Neuronal stem cell (in vitro differentiated cells): Measurements from ENCODE around the gene PLAU.
"Not testable (repeated sequence)": the region's sequence is repeated elsewhere in the genome, so short reads cannot be mapped to it uniquely, and the experiment has no call there.

Source experiments
- DNase-seq: peaks from one replicate; pipeline ENCODE4 v3.0.0-alpha.2; 2013; ENCODE audit warnings: low spot score
- H2AFZ ChIP-seq: one replicate; pipeline ENCODE4 v1.6.1; 2013; ENCODE audit warnings: mild to moderate bottlenecking, low read length, inconsistent platforms
- H2AK5ac ChIP-seq: 2 replicates; pipeline ENCODE4 v1.6.1; 2013; ENCODE audit warnings: low read depth, mild to moderate bottlenecking, inconsistent platforms, low read length, moderate library complexity, mixed read lengths
- H2BK120ac ChIP-seq: 2 replicates; pipeline ENCODE4 v1.6.1; 2013; ENCODE audit warnings: low read depth, mild to moderate bottlenecking, inconsistent platforms, low read length, moderate library complexity, mixed read lengths
- H2BK12ac ChIP-seq: one replicate; pipeline ENCODE4 v1.6.1; 2013; ENCODE audit warnings: low read length, inconsistent platforms
- H2BK15ac ChIP-seq: 2 replicates; pipeline ENCODE4 v1.6.1; 2013; ENCODE audit warnings: mild to moderate bottlenecking, low read length, inconsistent platforms, mixed read lengths
- H2BK5ac ChIP-seq: one replicate; pipeline ENCODE4 v1.6.1; 2013; ENCODE audit warnings: inconsistent platforms, mild to moderate bottlenecking, low read length, moderate library complexity
- H3K14ac ChIP-seq: one replicate; pipeline ENCODE4 v1.6.1; 2013; ENCODE audit warnings: low read length, inconsistent platforms
- H3K18ac ChIP-seq: 2 replicates; pipeline ENCODE4 v1.6.1; 2013; ENCODE audit warnings: low read length, inconsistent platforms
- H3K23ac ChIP-seq: 2 replicates; pipeline ENCODE4 v1.6.1; 2013; ENCODE audit warnings: low read depth, mild to moderate bottlenecking, mixed read lengths, low read length, inconsistent platforms; ENCODE audit not compliant: poor library complexity
- H3K27ac ChIP-seq: replicated peaks from 3 replicates; pipeline ENCODE4 v1.5.1; 2013; ENCODE audit warnings: low read length, inconsistent platforms
- H3K27me3 ChIP-seq, 3 experiments: 2 replicates each; pipeline ENCODE4 v1.6.1; 2013; ENCODE audit warnings: low read length in 3 of 3, mild to moderate bottlenecking in 2 of 3, inconsistent platforms in 1 of 3, low read depth in 1 of 3, mixed read lengths in 1 of 3, moderate library complexity in 1 of 3; ENCODE audit not compliant: control insufficient read depth in 3 of 3, insufficient read depth in 3 of 3
- H3K36me3 ChIP-seq, 2 donors: replicated peaks in 1 of 2; 2 replicates each; pipeline ENCODE4 v1.6.1; 2013; ENCODE audit warnings: low read length in 2 of 2; ENCODE audit not compliant: control insufficient read depth in 2 of 2, insufficient read depth in 2 of 2
- H3K4ac ChIP-seq: 2 replicates; pipeline ENCODE4 v1.6.1; 2013; ENCODE audit warnings: inconsistent platforms, mild to moderate bottlenecking, low read length, moderate library complexity
- H3K4me1 ChIP-seq, 2 donors: 1 replicate in 1 of 2; 2 replicates in 1 of 2; pipeline ENCODE4 v1.6.1; 2013; ENCODE audit warnings: low read length in 2 of 2, low read depth in 1 of 2; ENCODE audit not compliant: control insufficient read depth in 2 of 2, insufficient read depth in 1 of 2
- H3K4me2 ChIP-seq: one replicate; pipeline ENCODE4 v1.6.1; 2013; ENCODE audit warnings: mild to moderate bottlenecking, low read length, inconsistent platforms; ENCODE audit not compliant: insufficient read depth, poor library complexity, severe bottlenecking
- H3K4me3 ChIP-seq, 2 donors: 2 replicates each; pipeline ENCODE4 v1.5.1; 2013; ENCODE audit warnings: low read length in 2 of 2, mild to moderate bottlenecking in 2 of 2, inconsistent platforms in 1 of 2, moderate library complexity in 1 of 2
- H3K79me1 ChIP-seq: one replicate; pipeline ENCODE4 v1.6.1; 2013; ENCODE audit warnings: low read depth, mild to moderate bottlenecking, inconsistent platforms, low read length, moderate library complexity
- H3K9ac ChIP-seq: one replicate; pipeline ENCODE4 v1.6.1; 2013; ENCODE audit warnings: mild to moderate bottlenecking, low read depth, low read length, inconsistent platforms; ENCODE audit not compliant: poor library complexity
- H3K9me3 ChIP-seq, 2 donors: replicated peaks in 1 of 2; 2 replicates each; pipeline versions ENCODE3 to v1.6.1; 2013; ENCODE audit warnings: low read length in 2 of 2, mild to moderate bottlenecking in 2 of 2, inconsistent platforms in 1 of 2, low read depth in 1 of 2, mixed read lengths in 1 of 2, moderate library complexity in 1 of 2; ENCODE audit not compliant: control insufficient read depth in 2 of 2, insufficient read depth in 1 of 2
- H4K8ac ChIP-seq: one replicate; pipeline ENCODE4 v1.6.1; 2013; ENCODE audit warnings: low read depth, mild to moderate bottlenecking, inconsistent platforms, low read length, moderate library complexity
- H4K91ac ChIP-seq: one replicate; pipeline ENCODE4 v1.6.1; 2013; ENCODE audit warnings: low read length, low read depth, mild to moderate bottlenecking, inconsistent platforms; ENCODE audit not compliant: poor library complexity
- WGBS, 2 donors: extraction: QIAGEN DNeasy Blood & Tissue Kit; methylation state at CpG; one replicate each; pipeline ENCODE4 v1.1.7; 2013; ENCODE audit warnings: missing lambda C conversion rate in 2 of 2, mixed read lengths in 1 of 2; ENCODE audit not compliant: insufficient read length in 2 of 2, insufficient replicate concordance in 1 of 2; ENCODE audit errors: extremely low coverage in 2 of 2; 5-methylcytosine and 5-hydroxymethylcytosine counted together

PLAU gene

GRCh38 chr10:73893426-73893825 is 17.5 kb upstream of the PLAU start:
- no peak overlapping the region for H3K4me2 ChIP-seq
- WGBS, 2 donors: no CpG with 5 or more reads among the region's 8 CpGs
- H3K4me3 ChIP-seq: no peak overlapping the region
- no peak for DNase-seq
- H3K18ac ChIP-seq: no peak overlapping the region
- H3K79me1 ChIP-seq: no peaks in the 10 kb centered on the region
- H2BK12ac ChIP-seq: no peak overlapping the region
- no peaks in the 10 kb centered on the region for H3K36me3 ChIP-seq
- H3K27ac ChIP-seq: no peak overlapping the region
- H2AFZ ChIP-seq: no peak overlapping the region
- H2BK15ac ChIP-seq: no peak overlapping the region
- no peak overlapping the region for H2BK120ac ChIP-seq
- no peak overlapping the region for H3K4ac ChIP-seq
- no peak overlapping the region for H3K9ac ChIP-seq
- H3K23ac ChIP-seq: no peak overlapping the region
- no peak overlapping the region for H2BK5ac ChIP-seq
- H4K91ac ChIP-seq: no peak overlapping the region
- H3K27me3 ChIP-seq: no peaks in the 10 kb centered on the region
- H4K8ac ChIP-seq: no peak overlapping the region
- peak overlapping the region; percentile 2 for H3K14ac ChIP-seq
- H3K9me3 ChIP-seq: no peaks in the 10 kb centered on the region
- peaks cover 0 to 4% of the 10 kb centered on the region in 2 donors for H3K4me1 ChIP-seq
- H2AK5ac ChIP-seq: no peak overlapping the region

- Histone ChIP-seq H3K27ac (no peak overlapping the region), H3K4ac (no peak overlapping the region), H3K14ac (no peak overlapping the region)
These were observed 16.5 kb upstream of the PLAU start for GRCh38 chr10:73894245-73894971.

GRCh38 chr10:73895381-73895780 is 15.6 kb upstream of the PLAU start:
- not testable (repeated sequence) for H3K14ac ChIP-seq, H2BK5ac ChIP-seq, H3K4me3 ChIP-seq, DNase-seq, H3K4ac ChIP-seq, H3K79me1 ChIP-seq, H3K23ac ChIP-seq, H2BK120ac ChIP-seq, H3K18ac ChIP-seq, H3K4me1 ChIP-seq, H2BK15ac ChIP-seq, H2AK5ac ChIP-seq, H4K91ac ChIP-seq, H3K27ac ChIP-seq, H3K36me3 ChIP-seq, H4K8ac ChIP-seq, H3K9ac ChIP-seq, H3K4me2 ChIP-seq, H2BK12ac ChIP-seq, H3K27me3 ChIP-seq, H3K9me3 ChIP-seq, H2AFZ ChIP-seq
- no CpG with 5 or more reads among the region's 9 CpGs for WGBS, 2 donors

More at GRCh38 chr10:73894245-73894971, 16.5 kb upstream of the PLAU start:
- H3K18ac ChIP-seq: no peak overlapping the region
- WGBS, 2 donors: no CpG with 5 or more reads among the region's 6 CpGs
- H3K36me3 ChIP-seq: no peaks in the 10 kb centered on the region
- no peak overlapping the region for H3K9ac ChIP-seq
- peaks cover 0 to 2% of the 10 kb centered on the region in 2 donors for H3K4me1 ChIP-seq
- no peak overlapping the region for H2BK15ac ChIP-seq
- H3K9me3 ChIP-seq: no peaks in the 10 kb centered on the region
- H4K8ac ChIP-seq: no peak overlapping the region
- no peak overlapping the region for H2AFZ ChIP-seq
- no peak overlapping the region for H2BK5ac ChIP-seq
- no peaks in the 10 kb centered on the region for H3K27me3 ChIP-seq
- H2AK5ac ChIP-seq: no peak overlapping the region
- H3K4me2 ChIP-seq: no peak overlapping the region
- H3K4me3 ChIP-seq: no peak overlapping the region
- DNase-seq: no peak
- no peaks in the 10 kb centered on the region for H3K79me1 ChIP-seq
- no peak overlapping the region for H2BK12ac ChIP-seq
- no peak overlapping the region for H3K23ac ChIP-seq
- no peak overlapping the region for H2BK120ac ChIP-seq
- H4K91ac ChIP-seq: no peak overlapping the region

GRCh38 chr10:73897693-73898092 is 13.2 kb upstream of the PLAU start:
- Histone ChIP-seq H3K14ac (no peak overlapping the region), H2BK5ac (no peak overlapping the region), H2BK12ac (no peak overlapping the region), H3K36me3 (no peaks in the 10 kb centered on the region), H3K18ac (no peak overlapping the region), H2BK15ac (no peak overlapping the region), H3K4ac (no peak overlapping the region), H4K8ac (no peak overlapping the region), H3K4me1 (peaks cover 0 to 2% of the 10 kb centered on the region in 2 donors), H4K91ac (no peak overlapping the region), H2AFZ (no peak overlapping the region), H2AK5ac (no peak overlapping the region), H2BK120ac (no peak overlapping the region), H3K27ac (no peak overlapping the region), H3K9ac (no peak overlapping the region), H3K4me3 (no peak overlapping the region), H3K27me3 (peaks cover 0 to 10% (median 0%) of the 10 kb centered on the region in 3 experiments), H3K23ac (no peak overlapping the region), H3K4me2 (no peak overlapping the region), H3K79me1 (no peaks in the 10 kb centered on the region), H3K9me3 (no peaks in the 10 kb centered on the region)
- DNase-seq: no peak
- WGBS, 2 donors: no CpG with 5 or more reads among the region's 1 CpG
